ENCODE data around the gene TYMP. TPM values are rescaled to one million over a fixed set of nuclear protein-coding genes. Genes with fewer than 3 reads are reported as not detected.
A peak's percentile ranks its signal among the peaks of the same experiment; 100 is the strongest.

Gene TYMP
- total RNA-seq, 2 donors from 2014 or later = 71.5 to 101 TPM

GRCh38 chr22:50571264-50572175 lies 41.7 kb upstream of the TYMP start:
- no peak overlapping the region for H3K27ac Mint-ChIP-seq
- H3K4me1 Mint-ChIP-seq (ENCODE audit: low read depth) = no peaks in the 10 kb centered on the region
- peaks cover 0 to 5% of the 10 kb centered on the region in 2 donors for H3K36me3 Mint-ChIP-seq (ENCODE audit: insufficient read depth in 2 of 2)
- no peaks in the 10 kb centered on the region for H3K27me3 Mint-ChIP-seq (ENCODE audit: low read depth)
- H3K4me3 Mint-ChIP-seq = no peak overlapping the region
- DNase-seq = no peak
- ATAC-seq (replicated peaks in 1 of 2) = no peak
- H3K9me3 Mint-ChIP-seq = no peaks in the 10 kb centered on the region

GRCh38 chr22:50570861-50571260 lies 41.0 kb upstream of the TYMP start:
- no peaks in the 10 kb centered on the region for H3K9me3 Mint-ChIP-seq
- no peak overlapping the region for H3K27ac Mint-ChIP-seq
- H3K4me3 Mint-ChIP-seq = no peak overlapping the region
- H3K27me3 Mint-ChIP-seq (ENCODE audit: low read depth) = no peaks in the 10 kb centered on the region
- no peaks in the 10 kb centered on the region for H3K4me1 Mint-ChIP-seq (ENCODE audit: low read depth)
- ATAC-seq (replicated peaks in 1 of 2) (no peak), DNase-seq (no peak)
- peaks cover 0 to 5% of the 10 kb centered on the region in 2 donors for H3K36me3 Mint-ChIP-seq (ENCODE audit: insufficient read depth in 2 of 2)

- Mint-ChIP-seq H3K9me3 (no peaks in the 10 kb centered on the region), H3K4me1 (ENCODE audit: low read depth) (no peaks in the 10 kb centered on the region), H3K4me3 (no peak overlapping the region), H3K36me3 (ENCODE audit: insufficient read depth in 2 of 2) (peaks cover 0 to 3% of the 10 kb centered on the region in 2 donors), H3K27me3 (ENCODE audit: low read depth) (no peaks in the 10 kb centered on the region), H3K27ac (no peak overlapping the region)
- DNase-seq (no peak), ATAC-seq (replicated peaks in 1 of 2) (no peak)
Observed at GRCh38 chr22:50569896-50570535, 40.2 kb upstream of the TYMP start.

- H3K36me3 Mint-ChIP-seq (ENCODE audit: insufficient read depth in 2 of 2) = peaks cover 0 to 3% of the 10 kb centered on the region in 2 donors
- H3K27me3 Mint-ChIP-seq (ENCODE audit: low read depth) = no peaks in the 10 kb centered on the region
- no peak overlapping the region for H3K27ac Mint-ChIP-seq
- no peaks in the 10 kb centered on the region for H3K9me3 Mint-ChIP-seq
- DNase-seq (no peak), ATAC-seq (replicated peaks in 1 of 2) (no peak)
- H3K4me3 Mint-ChIP-seq = no peak overlapping the region
- no peaks in the 10 kb centered on the region for H3K4me1 Mint-ChIP-seq (ENCODE audit: low read depth)
Observed at GRCh38 chr22:50569041-50569459, 39.2 kb upstream of the TYMP start.

GRCh38 chr22:50568626-50569025 lies 38.8 kb upstream of the TYMP start:
- H3K36me3 Mint-ChIP-seq (ENCODE audit: insufficient read depth in 2 of 2) = peaks cover 0 to 3% of the 10 kb centered on the region in 2 donors
- DNase-seq = no peak
- H3K4me3 Mint-ChIP-seq = no peak overlapping the region
- H3K27ac Mint-ChIP-seq = no peak overlapping the region
- H3K27me3 Mint-ChIP-seq (ENCODE audit: low read depth) = no peaks in the 10 kb centered on the region
- no peak for ATAC-seq (replicated peaks in 1 of 2)
- no peaks in the 10 kb centered on the region for H3K9me3 Mint-ChIP-seq
- peaks cover under 1% of the 10 kb centered on the region for H3K4me1 Mint-ChIP-seq (ENCODE audit: low read depth)

GRCh38 chr22:50567721-50568252 lies 38.0 kb upstream of the TYMP start:
- no peak for DNase-seq
- H3K27ac Mint-ChIP-seq = no peak overlapping the region
- no peak overlapping the region for H3K4me3 Mint-ChIP-seq
- no peaks in the 10 kb centered on the region for H3K27me3 Mint-ChIP-seq (ENCODE audit: low read depth)
- ATAC-seq (replicated peaks in 1 of 2) = no peak
- peaks cover 0 to 3% of the 10 kb centered on the region in 2 donors for H3K36me3 Mint-ChIP-seq (ENCODE audit: insufficient read depth in 2 of 2)
- no peaks in the 10 kb centered on the region for H3K9me3 Mint-ChIP-seq
- H3K4me1 Mint-ChIP-seq (ENCODE audit: low read depth) = peaks cover 9% of the 10 kb centered on the region

- H3K4me1 Mint-ChIP-seq (ENCODE audit: low read depth) = peaks cover 24% of the 10 kb centered on the region
- no peak overlapping the region for H3K4me3 Mint-ChIP-seq
- ATAC-seq (replicated peaks in 1 of 2) (no peak), DNase-seq (no peak)
- no peaks in the 10 kb centered on the region for H3K36me3 Mint-ChIP-seq (ENCODE audit: insufficient read depth in 2 of 2)
- H3K27me3 Mint-ChIP-seq (ENCODE audit: low read depth) = no peaks in the 10 kb centered on the region
- H3K27ac Mint-ChIP-seq = no peak overlapping the region
- no peaks in the 10 kb centered on the region for H3K9me3 Mint-ChIP-seq
Observed at GRCh38 chr22:50564289-50564688, 34.5 kb upstream of the TYMP start.

- Mint-ChIP-seq H3K9me3 (no peaks in the 10 kb centered on the region), H3K27ac (no peak overlapping the region)
Observed at GRCh38 chr22:50563413-50564160, 33.8 kb upstream of the TYMP start.

GRCh38 chr22:50562523-50563412 lies 33.0 kb upstream of the TYMP start, which contains the start of gene SYCE3:
TSS of gene SYCE3 (minus strand) at chr22:50562919. CDS start at chr22:50556405, 6,514 bp downstream.
- Mint-ChIP-seq H3K27ac (peak within 1 kb of the TSS; percentile 2), H3K4me1 (ENCODE audit: low read depth) (peaks cover 24% of the 10 kb centered on the region), H3K4me3 (peak within 1 kb of the TSS; percentile 83 to 86), H3K9me3 (no peaks in the 10 kb centered on the region), H3K36me3 (ENCODE audit: insufficient read depth in 2 of 2) (no peaks in the 10 kb centered on the region), H3K27me3 (ENCODE audit: low read depth) (no peaks in the 10 kb centered on the region)
- DNase-seq (peak; percentile 98 to 100), ATAC-seq (replicated peaks in 1 of 2) (peak; percentile 97)

More at GRCh38 chr22:50563413-50564160, 33.8 kb upstream of the TYMP start:
- Mint-ChIP-seq H3K27me3 (ENCODE audit: low read depth) (no peaks in the 10 kb centered on the region), H3K4me3 (peak overlapping the region; percentile 83 to 86), H3K4me1 (ENCODE audit: low read depth) (peaks cover 24% of the 10 kb centered on the region), H3K36me3 (ENCODE audit: insufficient read depth in 2 of 2) (no peaks in the 10 kb centered on the region)
- DNase-seq (no peak), ATAC-seq (replicated peaks in 1 of 2) (peak in 1 of 2 donors; percentile 0)

GRCh38 chr22:50561401-50562358 lies 31.9 kb upstream of the TYMP start:
- H3K27ac Mint-ChIP-seq = peak overlapping the region; percentile 2
- peaks cover 24% of the 10 kb centered on the region for H3K4me1 Mint-ChIP-seq (ENCODE audit: low read depth)
- DNase-seq (peak in 1 of 2 donors; percentile 25), ATAC-seq (replicated peaks in 1 of 2) (no peak)
- no peaks in the 10 kb centered on the region for H3K9me3 Mint-ChIP-seq
- H3K27me3 Mint-ChIP-seq (ENCODE audit: low read depth) = no peaks in the 10 kb centered on the region
- H3K36me3 Mint-ChIP-seq (ENCODE audit: insufficient read depth in 2 of 2) = no peaks in the 10 kb centered on the region
- H3K4me3 Mint-ChIP-seq = peak overlapping the region; percentile 54 to 80

- Mint-ChIP-seq H3K9me3 (no peaks in the 10 kb centered on the region), H3K27ac (no peak overlapping the region), H3K36me3 (ENCODE audit: insufficient read depth in 2 of 2) (no peaks in the 10 kb centered on the region), H3K4me1 (ENCODE audit: low read depth) (peaks cover 24% of the 10 kb centered on the region), H3K27me3 (ENCODE audit: low read depth) (no peaks in the 10 kb centered on the region), H3K4me3 (no peak overlapping the region)
- DNase-seq = no peak
- no peak for ATAC-seq (replicated peaks in 1 of 2)
Observed at GRCh38 chr22:50560034-50560433, 30.2 kb upstream of the TYMP start.

Measured in activated T-cell treated with anti-CD3 and anti-CD28 coated beads, Interleukin-2, amount 50 U/mL, for 72 hours (primary cell).